ENCODE measurements around the gene WFIKKN1.

WFIKKN1 gene

GRCh38 chr16:675884-676564 lies 45.2 kb downstream of the WFIKKN1 start:
- DNase-seq = no peak

- no peak for DNase-seq
These were observed 45.7 kb downstream of the WFIKKN1 start for GRCh38 chr16:676565-676902.

GRCh38 chr16:676913-677312 lies 46.1 kb downstream of the WFIKKN1 start:
- no peak for DNase-seq

- no peak for DNase-seq
These were observed 46.8 kb downstream of the WFIKKN1 start for GRCh38 chr16:677316-678190.

GRCh38 chr16:678209-678857 lies 47.5 kb downstream of the WFIKKN1 start:
- DNase-seq = no peak

- DNase-seq = no peak
These were observed 48.4 kb downstream of the WFIKKN1 start for GRCh38 chr16:678858-679813.

GRCh38 chr16:679814-680624 lies 49.2 kb downstream of the WFIKKN1 start, which contains the start of gene STUB1:
Gene STUB1, plus strand, starts transcription at chr16:680410. Its CDS starts 116 bp downstream, at chr16:680526.
- peak; percentile 87 for DNase-seq

GRCh38 chr16:680625-680945 lies 49.8 kb downstream of the WFIKKN1 start:
- no peak for DNase-seq

- DNase-seq = no peak
These were observed 50.4 kb downstream of the WFIKKN1 start for GRCh38 chr16:680967-681745.

GRCh38 chr16:681746-682427 lies 51.1 kb downstream of the WFIKKN1 start:
- no peak for DNase-seq

GRCh38 chr16:682493-683395 lies 52.0 kb downstream of the WFIKKN1 start:
- DNase-seq = no peak

GRCh38 chr16:683396-684070 lies 52.7 kb downstream of the WFIKKN1 start:
- no peak for DNase-seq

Measured in amniotic stem cell (primary cell).